HG03354 (cell line): ENCODE data around the gene UNC13B.
"Not testable (repeated sequence)": the region's sequence is repeated elsewhere in the genome, so short reads cannot be mapped to it uniquely, and the experiment has no call there.

Source experiments
- ATAC-seq: cut with Tn5 transposase; IDR thresholded peaks from one replicate; pipeline ENCODE4 v1.9.1; 2021; ENCODE audit warnings: mild to moderate bottlenecking; ENCODE audit not compliant: unreplicated experiment, poor library complexity, severe bottlenecking

The UNC13B gene

DNA sequence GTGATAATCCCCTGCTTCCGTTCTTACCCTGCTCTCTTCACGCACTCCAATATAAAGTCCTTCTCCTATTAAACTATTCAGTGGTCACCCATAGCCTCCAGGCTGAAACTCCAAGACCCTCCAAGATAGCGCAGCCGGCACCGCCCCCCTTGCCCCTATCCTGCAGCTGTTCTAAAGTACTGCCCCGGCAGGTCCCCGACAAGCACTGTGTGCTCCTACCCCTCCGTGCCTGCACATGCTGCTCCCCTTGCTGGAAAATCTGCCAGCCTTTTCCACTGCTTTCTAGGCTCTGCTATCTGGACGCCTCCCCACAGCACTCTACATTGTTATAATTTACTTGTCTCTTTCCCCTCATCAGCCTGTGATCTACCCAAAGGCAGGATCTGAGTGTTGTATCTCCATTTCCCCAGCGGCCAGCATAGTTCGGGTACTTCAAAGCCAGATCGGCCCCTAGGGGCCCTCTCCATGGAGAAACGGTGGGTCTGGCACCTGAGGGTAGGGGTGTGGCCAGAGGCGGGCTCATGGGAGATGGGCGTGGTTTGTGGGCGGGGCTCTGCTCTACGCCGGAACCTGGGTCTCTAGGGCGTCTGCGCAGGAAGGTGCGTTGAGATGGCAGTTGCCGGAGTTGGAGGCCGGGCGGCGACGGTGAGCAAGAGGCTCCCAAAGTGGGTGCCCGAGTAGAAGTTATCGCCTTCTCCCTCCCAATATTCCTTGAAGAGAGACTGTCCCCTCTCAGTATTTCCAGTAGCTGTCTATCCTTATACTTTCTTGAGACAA lies 244.6 kb downstream of the UNC13B start:
- no peak for ATAC-seq

DNA sequence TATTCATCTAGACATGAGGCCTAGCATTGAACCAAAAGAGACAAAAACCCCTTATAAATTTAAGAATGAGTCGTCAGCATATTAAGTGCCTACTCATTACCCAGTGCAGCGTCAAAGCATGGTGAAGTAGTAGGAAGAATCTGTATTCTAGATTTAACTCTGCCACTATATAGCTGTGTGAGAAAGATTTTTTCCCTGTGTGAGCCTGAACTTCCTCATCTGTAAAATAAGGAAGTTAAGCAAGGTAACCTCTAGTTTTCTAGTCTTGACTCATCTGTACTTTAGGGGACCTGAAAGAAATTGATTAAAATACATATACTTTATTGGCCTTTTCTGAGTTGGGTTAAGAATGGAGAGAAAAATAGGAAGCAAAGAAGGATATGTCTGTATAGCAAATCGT lies 246.0 kb downstream of the UNC13B start:
- no peak for ATAC-seq

- not testable (repeated sequence) for ATAC-seq
Observed at GRCh38 chr9:35409434-35409833, 247.6 kb downstream of the UNC13B start.

- no peak for ATAC-seq
Observed at GRCh38 chr9:35414889-35415288, 253.1 kb downstream of the UNC13B start.

DNA sequence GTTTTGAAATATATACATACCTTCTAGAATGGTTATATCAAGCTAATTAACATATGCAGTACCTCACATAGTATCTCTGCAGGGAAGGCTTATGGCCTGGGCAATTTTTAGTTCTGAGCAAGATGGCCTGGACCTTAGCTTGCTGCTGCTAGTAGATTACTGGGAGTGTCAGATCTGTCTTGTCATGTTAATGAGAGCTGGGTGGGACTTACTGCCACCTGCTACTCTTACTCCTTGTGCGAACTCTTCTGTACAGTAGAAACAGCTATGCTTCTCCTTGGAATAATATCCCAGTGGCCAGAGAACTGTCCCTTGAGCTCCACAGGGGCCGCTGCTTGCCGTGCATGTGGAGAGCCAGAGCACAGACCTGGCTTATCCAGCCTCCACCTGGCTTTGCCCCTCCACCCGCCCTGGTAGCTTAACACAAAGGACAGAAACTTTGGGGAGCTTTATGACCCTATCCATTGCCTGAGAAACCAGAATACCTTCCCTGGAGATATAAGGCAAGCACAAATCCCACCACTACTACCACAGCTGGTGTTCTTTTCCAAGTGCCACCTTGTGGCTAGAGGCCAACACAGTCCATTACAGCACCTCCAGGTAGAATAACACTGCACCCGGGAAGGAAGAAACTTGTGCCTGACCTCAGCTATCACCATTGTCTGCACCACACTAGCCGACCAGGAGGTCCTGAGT lies 253.7 kb downstream of the UNC13B start:
- ATAC-seq: no peak

DNA sequence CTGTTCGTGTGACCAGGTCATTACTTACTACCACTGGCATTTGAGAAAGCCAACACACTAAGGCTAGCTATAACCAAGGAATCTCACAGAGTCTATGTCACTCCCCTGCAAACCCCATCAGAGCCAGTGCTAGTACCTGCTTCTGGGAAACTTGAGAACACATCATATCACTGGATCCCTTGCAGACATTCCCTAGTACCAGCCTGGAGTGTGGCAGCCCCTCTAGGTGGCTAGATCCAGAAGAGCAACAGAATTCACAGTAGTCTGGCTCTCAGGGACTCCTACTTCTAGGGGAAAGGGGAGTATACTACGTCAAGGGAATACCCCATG lies 254.3 kb downstream of the UNC13B start:
- no peak for ATAC-seq

DNA sequence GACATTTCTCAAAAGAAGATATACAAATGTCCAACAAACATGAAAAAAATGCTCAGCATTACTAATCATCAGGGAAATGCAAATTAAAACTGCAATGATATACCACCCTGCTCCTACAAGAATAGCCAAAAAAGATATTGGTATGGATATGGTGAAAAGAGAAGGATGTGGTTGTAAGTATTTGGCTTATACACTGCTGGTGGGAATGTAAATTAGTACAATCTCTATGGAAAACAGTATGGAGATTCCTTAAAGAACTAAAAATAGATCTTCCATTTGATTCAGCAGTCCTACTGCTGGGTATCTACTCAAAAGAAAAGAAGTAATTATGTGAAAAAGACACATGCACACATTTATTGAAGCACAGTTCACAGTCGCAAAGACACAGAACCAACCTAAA lies 260.5 kb downstream of the UNC13B start:
- no peak for ATAC-seq

GRCh38 chr9:35422753-35423152 lies 260.9 kb downstream of the UNC13B start:
- ATAC-seq: no peak

DNA sequence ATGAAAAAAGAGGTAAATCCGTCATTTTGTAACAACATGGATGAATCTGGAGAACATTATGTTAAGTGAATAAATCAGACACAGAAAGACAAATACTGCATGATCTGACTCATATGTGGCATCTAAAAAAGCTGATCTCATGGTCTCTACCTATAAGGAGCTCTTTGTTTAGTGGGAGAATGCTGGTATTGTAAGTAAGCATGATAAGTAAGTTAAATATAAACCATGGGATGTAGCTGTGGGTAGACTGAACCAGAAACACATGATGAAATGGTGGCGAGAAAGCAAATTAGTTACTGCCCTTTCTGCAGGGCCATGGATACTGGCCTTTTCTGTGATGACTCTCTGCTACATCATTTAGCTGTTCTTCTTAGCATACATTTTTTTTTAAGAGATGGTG lies 261.7 kb downstream of the UNC13B start:
- ATAC-seq: no peak

GRCh38 chr9:35424356-35425352 lies 262.8 kb downstream of the UNC13B start:
- ATAC-seq: no peak

DNA sequence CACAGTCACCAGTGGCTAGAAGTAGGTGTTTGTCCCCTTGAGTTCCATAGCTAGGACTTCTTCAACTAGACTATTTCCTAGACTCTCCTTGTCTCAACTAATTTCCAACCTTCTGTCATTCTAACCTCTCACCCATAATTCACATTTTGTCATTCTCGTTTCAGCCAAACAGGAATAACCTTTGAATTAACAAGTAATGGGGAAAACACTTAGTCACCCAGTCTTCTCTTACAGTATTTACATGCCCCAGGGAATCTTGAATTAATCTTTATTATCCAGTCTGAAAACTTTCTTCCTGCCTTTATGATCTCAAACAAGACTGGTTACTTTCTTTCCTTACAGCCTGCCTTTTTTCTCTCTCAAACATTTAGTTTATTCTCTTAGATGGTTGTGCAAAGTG lies 264.8 kb downstream of the UNC13B start:
- no peak for ATAC-seq

DNA sequence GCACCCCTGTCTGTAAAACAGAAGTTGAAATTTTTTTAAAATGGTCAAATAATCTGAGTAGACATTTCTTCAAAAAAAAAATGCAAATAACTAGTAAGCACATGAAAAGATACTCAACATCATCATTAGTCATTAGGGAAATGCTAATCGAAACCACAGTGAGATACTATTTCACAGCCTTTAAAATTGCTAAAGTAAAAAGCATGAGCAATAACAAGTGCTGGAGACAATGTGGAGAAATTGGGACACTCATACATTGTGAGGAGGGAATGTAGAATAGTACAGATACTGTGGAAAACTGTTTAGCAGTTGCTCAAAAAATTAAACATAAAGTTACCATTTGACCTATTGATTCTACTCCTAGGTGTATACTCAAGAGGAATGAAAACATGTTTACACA lies 269.7 kb downstream of the UNC13B start:
- no peak for ATAC-seq

DNA sequence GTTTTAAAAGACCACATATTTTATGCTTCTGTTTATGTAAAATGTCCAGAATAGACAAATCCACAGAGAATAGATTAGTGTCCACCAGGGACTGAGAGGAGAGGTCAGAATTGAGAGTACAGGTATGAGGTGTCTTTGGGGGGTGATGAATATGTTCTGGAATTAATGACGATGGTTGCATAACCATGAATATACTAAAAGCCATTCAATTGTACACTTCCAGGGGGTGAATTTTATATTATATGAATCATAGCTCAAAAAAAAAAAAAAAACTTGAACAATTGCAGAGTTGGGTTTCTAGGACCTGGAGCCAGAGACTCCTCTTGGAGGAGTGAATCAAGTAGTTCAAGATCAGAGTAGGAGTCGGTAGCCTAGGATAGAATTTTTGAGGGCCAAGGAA lies 270.3 kb downstream of the UNC13B start:
- ATAC-seq: no peak

DNA sequence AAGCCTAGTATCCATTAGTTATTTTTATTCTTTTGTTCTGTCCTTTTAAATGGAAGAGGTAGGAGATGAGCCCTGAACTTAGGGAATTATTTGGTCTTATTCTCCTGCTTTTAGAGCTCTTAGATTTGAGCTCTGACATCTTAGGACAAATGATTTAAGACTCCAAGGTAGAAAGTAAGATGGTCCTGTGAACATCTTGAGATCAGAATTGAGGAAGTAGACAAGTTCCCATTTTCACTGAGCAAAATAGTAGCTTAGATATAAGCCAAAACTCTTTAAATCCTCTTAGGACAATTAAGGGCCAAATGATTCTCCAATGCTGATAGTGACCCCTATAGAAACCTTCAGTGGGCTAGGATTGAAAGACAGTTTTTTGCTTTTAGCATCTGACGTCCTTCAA lies 275.1 kb downstream of the UNC13B start:
- ATAC-seq: no peak

DNA sequence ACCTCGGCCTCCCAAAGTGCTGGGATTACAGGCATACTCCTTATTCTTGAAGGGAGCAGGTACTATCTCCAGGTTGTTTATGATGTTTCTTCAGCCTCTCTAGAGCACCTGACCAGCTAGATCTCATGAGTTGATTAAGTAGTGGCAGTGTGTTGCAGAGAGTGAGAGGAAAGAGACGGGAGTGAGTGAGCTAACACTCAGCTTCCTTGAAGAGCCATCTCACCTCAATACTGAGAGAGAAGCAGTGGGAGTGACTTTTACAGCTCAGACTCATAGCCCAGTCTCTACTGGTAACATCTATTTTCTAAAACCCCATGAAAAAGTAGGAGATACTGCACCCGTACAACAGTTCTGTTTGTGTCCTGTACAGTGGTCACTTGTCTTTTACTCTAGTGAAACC lies 284.2 kb downstream of the UNC13B start:
- ATAC-seq: no peak

DNA sequence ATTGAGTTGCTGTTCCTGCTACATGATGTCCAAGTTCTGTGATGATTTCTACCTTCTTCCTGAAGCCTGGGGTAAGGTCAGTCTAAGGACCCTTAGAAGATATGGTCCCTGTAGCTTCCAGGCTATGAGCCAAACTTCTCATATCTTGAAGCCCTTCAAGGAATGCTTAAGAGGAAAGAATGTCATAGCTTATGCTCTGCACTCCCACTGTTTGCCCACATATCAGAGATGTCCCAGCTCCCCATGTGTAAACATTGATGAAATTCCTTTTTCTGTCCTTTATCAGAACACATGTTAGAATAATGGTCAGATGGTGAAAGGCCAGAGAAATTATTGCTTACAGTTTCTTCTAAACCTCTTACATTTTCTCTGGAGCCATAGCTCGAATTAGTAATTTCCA lies 286.7 kb downstream of the UNC13B start:
- no peak for ATAC-seq

GRCh38 chr9:35452481-35452880 lies 290.7 kb downstream of the UNC13B start:
- ATAC-seq: no peak

- ATAC-seq: no peak
Observed at GRCh38 chr9:35453786-35454185, 292.0 kb downstream of the UNC13B start.
